NOMO-1 treated with DMSO at 0.1 percent for 48 hours (cell line): ENCODE measurements around the gene PLEKHG5.
"Not testable (repeated sequence)": the region's sequence is repeated elsewhere in the genome, so short reads cannot be mapped to it uniquely, and the experiment has no call there.

Experiments
- DNase-seq: peaks from one replicate; lab custom pipeline; 2025; ENCODE audit not compliant: unreplicated experiment; lab: John Stamatoyannopoulos, UW

Gene PLEKHG5

DNA sequence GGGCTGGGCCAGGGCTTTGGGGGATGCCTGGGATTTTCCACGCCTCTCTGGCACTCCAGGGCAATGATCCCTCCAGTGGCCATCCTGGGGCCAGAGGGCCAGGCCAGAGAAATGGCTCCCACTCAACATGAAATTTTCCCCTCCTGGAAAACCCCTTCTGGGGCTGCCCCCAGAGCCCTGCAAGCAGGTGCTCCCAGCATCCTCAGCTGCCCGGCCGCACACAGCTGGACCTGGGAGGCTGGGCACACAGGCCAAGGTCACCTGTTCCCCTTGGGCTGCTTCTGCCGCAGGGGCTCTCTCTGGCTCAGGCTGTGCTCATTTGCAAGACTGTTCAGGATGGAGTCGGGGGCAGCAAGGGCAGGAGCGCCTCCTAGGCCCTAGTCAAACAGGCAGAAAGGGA lies 63.0 kb downstream of the PLEKHG5 start:
- not testable (repeated sequence) for DNase-seq

- DNase-seq = no peak
Observed at GRCh38 chr1:6427441-6428390, 63.8 kb downstream of the PLEKHG5 start.

GRCh38 chr1:6426972-6427350 lies 64.5 kb downstream of the PLEKHG5 start:
- DNase-seq = no peak

GRCh38 chr1:6426277-6426971 lies 65.0 kb downstream of the PLEKHG5 start:
- no peak for DNase-seq

- DNase-seq = no peak
Observed at GRCh38 chr1:6425658-6426057, 65.8 kb downstream of the PLEKHG5 start.

GRCh38 chr1:6424619-6425593 lies 66.6 kb downstream of the PLEKHG5 start, which contains the start of gene ESPN:
TSS of gene ESPN (plus strand) at chr1:6424776. CDS start at chr1:6424956, 180 bp downstream.
- no peak for DNase-seq

GRCh38 chr1:6424000-6424565 lies 67.4 kb downstream of the PLEKHG5 start:
- no peak for DNase-seq

DNA sequence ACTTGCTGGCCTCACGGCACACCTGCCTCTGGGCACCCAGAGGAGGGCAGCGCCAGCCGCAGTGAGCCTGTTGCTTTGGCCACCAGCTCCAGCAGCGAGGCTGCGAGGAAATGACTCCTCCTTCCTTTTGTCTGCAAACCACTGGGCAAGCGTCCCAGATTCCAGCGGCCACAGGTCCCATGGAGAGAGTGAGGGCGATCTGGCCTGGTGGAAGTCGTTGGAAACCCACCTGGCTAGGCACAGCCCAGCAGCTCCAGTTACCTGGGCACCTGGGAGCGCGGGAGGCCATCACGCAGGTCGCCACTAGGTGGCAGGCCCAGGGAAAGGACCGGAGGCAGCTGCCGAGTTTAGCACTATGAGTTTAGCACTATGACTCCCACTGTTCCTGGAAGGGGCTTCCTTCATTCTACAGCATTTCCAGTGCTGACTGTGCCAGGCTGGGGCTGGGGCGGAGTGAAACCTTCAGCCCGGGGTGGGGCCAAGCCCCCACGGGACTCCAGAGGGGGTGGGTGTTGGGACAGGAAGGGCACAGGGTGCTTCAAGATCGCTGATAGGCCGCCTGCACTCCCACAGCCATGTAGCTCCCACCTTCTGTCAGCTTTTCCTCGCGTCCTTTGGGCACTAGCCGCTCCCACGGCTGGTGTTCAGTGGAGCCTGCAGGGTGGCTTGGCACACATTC lies 68.0 kb downstream of the PLEKHG5 start:
- no peak for DNase-seq

DNA sequence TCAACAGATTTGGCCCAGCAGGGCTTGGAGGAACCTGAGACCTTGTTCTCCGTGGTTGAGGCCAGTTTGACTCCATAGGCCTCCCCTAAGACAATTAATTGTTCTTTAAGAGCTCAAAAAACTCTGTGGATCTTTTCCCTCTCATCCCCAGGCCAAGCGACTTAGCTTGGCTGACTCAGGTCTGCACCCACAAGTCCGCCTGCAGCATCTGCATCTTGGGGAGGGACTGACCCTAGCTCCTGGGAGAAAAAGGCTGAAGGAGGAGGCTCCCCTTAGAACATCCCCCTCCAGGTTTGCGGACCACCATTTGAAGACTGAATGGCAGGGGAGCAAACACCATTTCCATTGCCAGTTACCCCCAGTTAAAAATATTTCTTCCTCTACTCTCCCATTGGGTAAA lies 70.2 kb downstream of the PLEKHG5 start:
- DNase-seq = no peak

GRCh38 chr1:6420454-6421042 lies 70.9 kb downstream of the PLEKHG5 start:
- peak; percentile 14 for DNase-seq

- DNase-seq = no peak
Observed at GRCh38 chr1:6419804-6420453, 71.5 kb downstream of the PLEKHG5 start, which contains the start of gene HES2. TSS of gene HES2 (minus strand) at chr1:6419919. CDS start at chr1:6419820, 99 bp downstream.

GRCh38 chr1:6419397-6419803 lies 72.1 kb downstream of the PLEKHG5 start:
- no peak for DNase-seq

DNA sequence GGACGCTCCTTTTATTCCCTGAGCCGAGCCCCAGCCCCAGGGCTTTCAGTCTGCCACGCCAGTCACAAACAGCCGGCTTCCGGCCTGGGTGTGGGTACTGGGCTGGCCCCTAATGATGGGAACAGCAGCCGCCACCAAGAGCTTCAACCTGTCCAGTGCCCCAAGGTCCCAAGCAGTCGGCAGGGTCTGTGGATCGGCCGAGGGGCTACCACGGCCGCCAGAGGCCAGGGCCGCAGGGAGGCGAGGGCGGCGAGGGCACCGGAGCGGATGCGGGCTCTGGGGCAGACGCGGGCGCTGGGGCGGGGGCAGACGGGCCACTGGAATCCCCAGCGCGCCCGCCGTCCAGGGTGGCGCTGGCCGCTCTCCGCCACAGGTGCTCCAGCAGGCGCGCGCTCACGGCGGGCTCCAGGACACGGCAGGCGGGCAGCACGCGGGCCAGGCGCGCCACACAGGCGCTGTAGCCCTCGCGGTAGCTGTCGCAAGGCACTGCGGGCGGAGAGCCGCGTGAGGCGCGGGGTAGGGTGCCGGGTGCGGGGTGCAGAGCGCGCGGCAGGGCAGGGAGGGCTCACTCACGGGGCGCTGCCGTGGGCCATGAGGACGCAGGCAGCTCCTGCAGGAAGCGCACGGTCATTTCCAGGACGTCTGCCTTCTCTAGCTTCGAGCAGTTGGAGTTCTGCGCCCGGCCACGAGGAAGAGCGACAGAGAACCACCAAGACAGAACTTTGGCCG lies 72.6 kb downstream of the PLEKHG5 start:
- no peak for DNase-seq

GRCh38 chr1:6417961-6418667 lies 73.4 kb downstream of the PLEKHG5 start:
- no peak for DNase-seq
